HEK293 (cell line): ENCODE measurements around the gene CDC37.
A peak's percentile ranks its signal among the peaks of the same experiment; 100 is the strongest.

ENCODE experiments used
- GLIS2 ChIP-seq: fragments of 450-650 bp; formaldehyde crosslinking; IDR thresholded peaks from 2 replicates; pipeline ENCODE4 v1.5.1; 2016; ENCODE audit warnings: missing biosample characterization, missing genetic modification characterization
- KLF9 ChIP-seq: fragments of 450-650 bp; formaldehyde crosslinking; IDR thresholded peaks from 2 replicates; pipeline ENCODE4 v1.5.1; 2016; ENCODE audit warnings: missing biosample characterization, missing genetic modification characterization, low read depth
- PBX3 ChIP-seq: sonication (generic); formaldehyde crosslinking; IDR thresholded peaks from 2 replicates; pipeline ENCODE4 v1.8.1; 2022; ENCODE audit warnings: mild to moderate bottlenecking, moderate library complexity, missing genetic modification reagents
- SALL2 ChIP-seq: fragments of 450-650 bp; formaldehyde crosslinking; IDR thresholded peaks from 2 replicates; pipeline ENCODE4 v1.5.0; 2017; ENCODE audit warnings: missing biosample characterization, mild to moderate bottlenecking, missing genetic modification characterization, borderline replicate concordance
- SP3 ChIP-seq: fragments of 450-650 bp; formaldehyde crosslinking; IDR thresholded peaks from 2 replicates; pipeline ENCODE4 v1.5.1; 2016; ENCODE audit warnings: missing biosample characterization, missing genetic modification characterization
- ZEB2 ChIP-seq: fragments of 450-650 bp; formaldehyde crosslinking; IDR thresholded peaks from 2 replicates; pipeline ENCODE4 v1.5.1; 2016; ENCODE audit warnings: missing biosample characterization, missing genetic modification characterization
- ZFP41 ChIP-seq: fragments of 450-650 bp; formaldehyde crosslinking; IDR thresholded peaks from 2 replicates; pipeline ENCODE4 v1.5.1; 2016; ENCODE audit warnings: missing biosample characterization, missing genetic modification characterization, borderline replicate concordance
- ZNF302 ChIP-seq: fragments of 450-650 bp; formaldehyde crosslinking; IDR thresholded peaks from 2 replicates; pipeline ENCODE4 v1.5.1; 2016; ENCODE audit warnings: missing biosample characterization, missing genetic modification characterization, low read depth
- ZNF350 ChIP-seq: fragments of 450-650 bp; formaldehyde crosslinking; IDR thresholded peaks from 2 replicates; pipeline ENCODE4 v1.5.0; 2017; ENCODE audit warnings: missing biosample characterization, mild to moderate bottlenecking, missing genetic modification characterization
- ZNF510 ChIP-seq: fragments of 450-650 bp; formaldehyde crosslinking; IDR thresholded peaks from 2 replicates; pipeline ENCODE4 v1.5.1; 2018; ENCODE audit warnings: mild to moderate bottlenecking, missing genetic modification characterization, missing biosample characterization; ENCODE audit not compliant: insufficient replicate concordance
- ZNF521 ChIP-seq: fragments of 450-650 bp; formaldehyde crosslinking; IDR thresholded peaks from 2 replicates; pipeline ENCODE4 v1.5.1; 2017; ENCODE audit warnings: missing biosample characterization, mild to moderate bottlenecking, missing genetic modification characterization
- ZNF548 ChIP-seq: fragments of 450-650 bp; formaldehyde crosslinking; IDR thresholded peaks from 2 replicates; pipeline ENCODE4 v1.5.1; 2016; ENCODE audit warnings: missing biosample characterization, missing genetic modification characterization
- ZNF626 ChIP-seq: fragments of 450-650 bp; sonication (Bioruptor Pico); formaldehyde crosslinking; IDR thresholded peaks from 2 replicates; pipeline ENCODE4 v1.5.1; 2018; ENCODE audit warnings: missing biosample characterization, missing genetic modification characterization, inconsistent platforms
- ZNF768 ChIP-seq: fragments of 450-650 bp; formaldehyde crosslinking; IDR thresholded peaks from 2 replicates; pipeline ENCODE4 v1.5.1; 2018; ENCODE audit warnings: missing biosample characterization, mild to moderate bottlenecking, missing genetic modification characterization
- ZNF837 ChIP-seq: fragments of 450-650 bp; formaldehyde crosslinking; IDR thresholded peaks from 2 replicates; pipeline ENCODE4 v1.5.1; 2016; ENCODE audit warnings: missing biosample characterization, missing genetic modification characterization
- ZSCAN5A ChIP-seq: fragments of 450-650 bp; formaldehyde crosslinking; IDR thresholded peaks from 2 replicates; pipeline ENCODE4 v1.5.1; 2016; ENCODE audit warnings: missing biosample characterization, missing genetic modification characterization
- TF ChIP-seq, protein P1 (sequence below): fragments of 450-650 bp; formaldehyde crosslinking; IDR thresholded peaks from 2 replicates; pipeline ENCODE4 v1.5.1; 2016; ENCODE audit warnings: missing biosample characterization, missing genetic modification characterization
- TF ChIP-seq, protein P2 (sequence below): fragments of 450-650 bp; formaldehyde crosslinking; optimal IDR thresholded peaks from 2 replicates; pipeline ENCODE3; 2016; ENCODE audit warnings: missing biosample characterization, mild to moderate bottlenecking, missing genetic modification characterization
- TF ChIP-seq, protein P3 (sequence below): fragments of 450-650 bp; IDR thresholded peaks from 2 replicates; pipeline ENCODE4 v1.5.1; 2018; ENCODE audit warnings: missing biosample characterization, missing genetic modification characterization
- TF ChIP-seq, protein P4 (sequence below): fragments of 450-650 bp; formaldehyde crosslinking; IDR thresholded peaks from 2 replicates; pipeline ENCODE4 v1.5.1; 2017; ENCODE audit warnings: missing biosample characterization, missing genetic modification characterization
- TF ChIP-seq, protein P5 (sequence below): fragments of 450-650 bp; formaldehyde crosslinking; IDR thresholded peaks from 2 replicates; pipeline ENCODE4 v1.5.1; 2016; ENCODE audit warnings: missing biosample characterization, missing genetic modification characterization
- TF ChIP-seq, protein P6 (sequence below): fragments of 450-650 bp; formaldehyde crosslinking; IDR thresholded peaks from 2 replicates; pipeline ENCODE4 v1.5.1; 2016; ENCODE audit warnings: missing biosample characterization, missing genetic modification characterization

CDC37 gene

DNA sequence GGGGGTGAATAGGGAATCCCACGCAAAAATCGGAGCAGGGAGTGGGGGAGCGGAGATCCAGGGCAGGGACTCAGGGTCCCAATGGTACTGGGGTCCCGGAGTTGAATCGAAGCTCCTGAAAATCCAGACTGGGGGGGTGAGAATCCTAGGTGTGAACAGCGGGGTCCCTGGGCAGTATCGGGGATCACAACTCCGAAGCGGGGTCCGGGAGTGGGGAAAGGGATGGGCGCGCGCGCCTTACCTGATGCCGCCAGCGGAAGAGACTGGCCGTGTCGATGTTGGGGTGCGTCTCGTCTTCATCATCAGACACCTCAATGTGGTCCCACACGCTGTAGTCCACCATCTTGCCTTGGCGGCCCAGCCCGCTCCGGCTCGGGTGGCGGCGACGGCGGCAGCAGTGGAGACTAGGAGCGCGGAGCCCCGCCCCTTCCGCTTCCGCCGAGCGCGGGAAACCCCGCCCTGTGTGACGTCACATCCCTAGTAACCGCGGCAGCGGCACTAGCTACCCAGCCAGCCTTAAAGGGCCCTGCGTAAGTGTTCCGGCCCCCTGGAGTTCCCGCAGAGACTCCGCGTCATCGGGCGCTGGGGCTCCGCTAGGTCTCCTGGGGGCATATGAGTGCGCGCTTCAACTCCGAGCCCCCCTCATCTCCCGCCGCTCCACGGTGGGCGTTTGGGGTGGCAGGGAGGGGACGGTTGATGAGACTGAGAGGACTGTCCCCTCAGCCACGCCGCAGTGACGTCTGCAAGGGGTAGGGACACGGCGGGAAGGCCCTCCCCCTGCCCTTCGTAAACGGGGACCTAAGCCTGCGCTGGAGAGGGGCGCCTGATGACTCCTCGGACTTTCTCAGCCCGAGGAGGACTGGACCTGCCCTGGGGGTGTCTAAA, at the start of gene CDC37 (continued):
- TF ChIP-seq PBX3 (0 out of 2 replicates have a peak, but pooled peaks have one; percentile 58), SALL2 (no peak), SP3 (tag by site-specific recombination) (peak; percentile 90), ZNF626 (tag by site-specific recombination) (no peak), KLF9 (peak; percentile 94), ZNF302 (no peak), ZNF548 (tag by site-specific recombination) (no peak), ZNF521 (tag by site-specific recombination) (no peak), ZNF837 (tag by site-specific recombination) (no peak), ZFP41 (tag by site-specific recombination) (no peak), ZNF350 (tag by site-specific recombination) (no peak), ZSCAN5A (tag by site-specific recombination) (no peak), ZNF768 (no peak), GLIS2 (peak; percentile 90), ZNF510 (tag by site-specific recombination) (no peak), ZEB2 (tag by site-specific recombination) (0 out of 2 replicates have a peak, but pooled peaks have one; percentile 14)
- TF ChIP-seq, protein P1, sequence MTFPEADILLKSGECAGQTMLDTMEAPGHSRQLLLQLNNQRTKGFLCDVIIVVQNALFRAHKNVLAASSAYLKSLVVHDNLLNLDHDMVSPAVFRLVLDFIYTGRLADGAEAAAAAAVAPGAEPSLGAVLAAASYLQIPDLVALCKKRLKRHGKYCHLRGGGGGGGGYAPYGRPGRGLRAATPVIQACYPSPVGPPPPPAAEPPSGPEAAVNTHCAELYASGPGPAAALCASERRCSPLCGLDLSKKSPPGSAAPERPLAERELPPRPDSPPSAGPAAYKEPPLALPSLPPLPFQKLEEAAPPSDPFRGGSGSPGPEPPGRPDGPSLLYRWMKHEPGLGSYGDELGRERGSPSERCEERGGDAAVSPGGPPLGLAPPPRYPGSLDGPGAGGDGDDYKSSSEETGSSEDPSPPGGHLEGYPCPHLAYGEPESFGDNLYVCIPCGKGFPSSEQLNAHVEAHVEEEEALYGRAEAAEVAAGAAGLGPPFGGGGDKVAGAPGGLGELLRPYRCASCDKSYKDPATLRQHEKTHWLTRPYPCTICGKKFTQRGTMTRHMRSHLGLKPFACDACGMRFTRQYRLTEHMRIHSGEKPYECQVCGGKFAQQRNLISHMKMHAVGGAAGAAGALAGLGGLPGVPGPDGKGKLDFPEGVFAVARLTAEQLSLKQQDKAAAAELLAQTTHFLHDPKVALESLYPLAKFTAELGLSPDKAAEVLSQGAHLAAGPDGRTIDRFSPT, result no peak; the same call in 1 of the 2 replicates
- TF ChIP-seq, protein P2, sequence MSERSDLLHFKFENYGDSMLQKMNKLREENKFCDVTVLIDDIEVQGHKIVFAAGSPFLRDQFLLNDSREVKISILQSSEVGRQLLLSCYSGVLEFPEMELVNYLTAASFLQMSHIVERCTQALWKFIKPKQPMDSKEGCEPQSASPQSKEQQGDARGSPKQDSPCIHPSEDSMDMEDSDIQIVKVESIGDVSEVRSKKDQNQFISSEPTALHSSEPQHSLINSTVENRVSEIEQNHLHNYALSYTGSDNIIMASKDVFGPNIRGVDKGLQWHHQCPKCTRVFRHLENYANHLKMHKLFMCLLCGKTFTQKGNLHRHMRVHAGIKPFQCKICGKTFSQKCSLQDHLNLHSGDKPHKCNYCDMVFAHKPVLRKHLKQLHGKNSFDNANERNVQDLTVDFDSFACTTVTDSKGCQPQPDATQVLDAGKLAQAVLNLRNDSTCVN (tag by site-specific recombination), result no peak
- TF ChIP-seq, protein P3, sequence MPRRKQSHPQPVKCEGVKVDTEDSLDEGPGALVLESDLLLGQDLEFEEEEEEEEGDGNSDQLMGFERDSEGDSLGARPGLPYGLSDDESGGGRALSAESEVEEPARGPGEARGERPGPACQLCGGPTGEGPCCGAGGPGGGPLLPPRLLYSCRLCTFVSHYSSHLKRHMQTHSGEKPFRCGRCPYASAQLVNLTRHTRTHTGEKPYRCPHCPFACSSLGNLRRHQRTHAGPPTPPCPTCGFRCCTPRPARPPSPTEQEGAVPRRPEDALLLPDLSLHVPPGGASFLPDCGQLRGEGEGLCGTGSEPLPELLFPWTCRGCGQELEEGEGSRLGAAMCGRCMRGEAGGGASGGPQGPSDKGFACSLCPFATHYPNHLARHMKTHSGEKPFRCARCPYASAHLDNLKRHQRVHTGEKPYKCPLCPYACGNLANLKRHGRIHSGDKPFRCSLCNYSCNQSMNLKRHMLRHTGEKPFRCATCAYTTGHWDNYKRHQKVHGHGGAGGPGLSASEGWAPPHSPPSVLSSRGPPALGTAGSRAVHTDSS (tag by site-specific recombination), result 0 out of 2 replicates have a peak, but pooled peaks have one; percentile 29
- TF ChIP-seq, protein P4, sequence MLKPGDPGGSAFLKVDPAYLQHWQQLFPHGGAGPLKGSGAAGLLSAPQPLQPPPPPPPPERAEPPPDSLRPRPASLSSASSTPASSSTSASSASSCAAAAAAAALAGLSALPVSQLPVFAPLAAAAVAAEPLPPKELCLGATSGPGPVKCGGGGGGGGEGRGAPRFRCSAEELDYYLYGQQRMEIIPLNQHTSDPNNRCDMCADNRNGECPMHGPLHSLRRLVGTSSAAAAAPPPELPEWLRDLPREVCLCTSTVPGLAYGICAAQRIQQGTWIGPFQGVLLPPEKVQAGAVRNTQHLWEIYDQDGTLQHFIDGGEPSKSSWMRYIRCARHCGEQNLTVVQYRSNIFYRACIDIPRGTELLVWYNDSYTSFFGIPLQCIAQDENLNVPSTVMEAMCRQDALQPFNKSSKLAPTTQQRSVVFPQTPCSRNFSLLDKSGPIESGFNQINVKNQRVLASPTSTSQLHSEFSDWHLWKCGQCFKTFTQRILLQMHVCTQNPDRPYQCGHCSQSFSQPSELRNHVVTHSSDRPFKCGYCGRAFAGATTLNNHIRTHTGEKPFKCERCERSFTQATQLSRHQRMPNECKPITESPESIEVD (tag by site-specific recombination), result no peak
- TF ChIP-seq, protein P5, sequence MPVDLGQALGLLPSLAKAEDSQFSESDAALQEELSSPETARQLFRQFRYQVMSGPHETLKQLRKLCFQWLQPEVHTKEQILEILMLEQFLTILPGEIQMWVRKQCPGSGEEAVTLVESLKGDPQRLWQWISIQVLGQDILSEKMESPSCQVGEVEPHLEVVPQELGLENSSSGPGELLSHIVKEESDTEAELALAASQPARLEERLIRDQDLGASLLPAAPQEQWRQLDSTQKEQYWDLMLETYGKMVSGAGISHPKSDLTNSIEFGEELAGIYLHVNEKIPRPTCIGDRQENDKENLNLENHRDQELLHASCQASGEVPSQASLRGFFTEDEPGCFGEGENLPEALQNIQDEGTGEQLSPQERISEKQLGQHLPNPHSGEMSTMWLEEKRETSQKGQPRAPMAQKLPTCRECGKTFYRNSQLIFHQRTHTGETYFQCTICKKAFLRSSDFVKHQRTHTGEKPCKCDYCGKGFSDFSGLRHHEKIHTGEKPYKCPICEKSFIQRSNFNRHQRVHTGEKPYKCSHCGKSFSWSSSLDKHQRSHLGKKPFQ (tag by site-specific recombination), result peak; percentile 96
- TF ChIP-seq, protein P6, sequence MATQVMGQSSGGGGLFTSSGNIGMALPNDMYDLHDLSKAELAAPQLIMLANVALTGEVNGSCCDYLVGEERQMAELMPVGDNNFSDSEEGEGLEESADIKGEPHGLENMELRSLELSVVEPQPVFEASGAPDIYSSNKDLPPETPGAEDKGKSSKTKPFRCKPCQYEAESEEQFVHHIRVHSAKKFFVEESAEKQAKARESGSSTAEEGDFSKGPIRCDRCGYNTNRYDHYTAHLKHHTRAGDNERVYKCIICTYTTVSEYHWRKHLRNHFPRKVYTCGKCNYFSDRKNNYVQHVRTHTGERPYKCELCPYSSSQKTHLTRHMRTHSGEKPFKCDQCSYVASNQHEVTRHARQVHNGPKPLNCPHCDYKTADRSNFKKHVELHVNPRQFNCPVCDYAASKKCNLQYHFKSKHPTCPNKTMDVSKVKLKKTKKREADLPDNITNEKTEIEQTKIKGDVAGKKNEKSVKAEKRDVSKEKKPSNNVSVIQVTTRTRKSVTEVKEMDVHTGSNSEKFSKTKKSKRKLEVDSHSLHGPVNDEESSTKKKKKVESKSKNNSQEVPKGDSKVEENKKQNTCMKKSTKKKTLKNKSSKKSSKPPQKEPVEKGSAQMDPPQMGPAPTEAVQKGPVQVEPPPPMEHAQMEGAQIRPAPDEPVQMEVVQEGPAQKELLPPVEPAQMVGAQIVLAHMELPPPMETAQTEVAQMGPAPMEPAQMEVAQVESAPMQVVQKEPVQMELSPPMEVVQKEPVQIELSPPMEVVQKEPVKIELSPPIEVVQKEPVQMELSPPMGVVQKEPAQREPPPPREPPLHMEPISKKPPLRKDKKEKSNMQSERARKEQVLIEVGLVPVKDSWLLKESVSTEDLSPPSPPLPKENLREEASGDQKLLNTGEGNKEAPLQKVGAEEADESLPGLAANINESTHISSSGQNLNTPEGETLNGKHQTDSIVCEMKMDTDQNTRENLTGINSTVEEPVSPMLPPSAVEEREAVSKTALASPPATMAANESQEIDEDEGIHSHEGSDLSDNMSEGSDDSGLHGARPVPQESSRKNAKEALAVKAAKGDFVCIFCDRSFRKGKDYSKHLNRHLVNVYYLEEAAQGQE, result no peak
